K562 (cell line): ENCODE results near the gene HIGD1C. TPM values are rescaled to one million over a fixed set of nuclear protein-coding genes. Genes with fewer than 3 reads are reported as not detected.

Experiments used
- ATF3 ChIP-seq, 2 experiments: fragments of 450-650 bp in 1 of 2; sonication (generic) in 1 of 2; formaldehyde crosslinking in 1 of 2; IDR thresholded peaks in 1 of 2; conservative IDR thresholded peaks in 1 of 2; 2 replicates each; pipeline versions ENCODE4 v1.6.1 to v1.8.1; 2016 to 2023; ENCODE audit warnings: mild to moderate bottlenecking in 2 of 2, moderate library complexity in 2 of 2, inconsistent platforms in 1 of 2, missing genetic modification reagents in 1 of 2
- DMBX1 ChIP-seq: fragments of 250-450 bp; sonication (Bioruptor Pico); IDR thresholded peaks from 2 replicates; pipeline ENCODE4 v1.8.0; 2022; ENCODE audit warnings: inconsistent platforms, mild to moderate bottlenecking, moderate library complexity, borderline replicate concordance
- EP400 ChIP-seq: fragments of 450-650 bp; IDR thresholded peaks from 2 replicates; pipeline ENCODE4 v1.6.1; 2017; ENCODE audit warnings: antibody characterized with exemption, mild to moderate bottlenecking, moderate library complexity
- FOXK2 ChIP-seq, 2 experiments: fragments of 450-650 bp; IDR thresholded peaks in 1 of 2; conservative IDR thresholded peaks in 1 of 2; 2 replicates each; pipeline ENCODE4 v1.6.1; 2016; ENCODE audit warnings: low read depth in 2 of 2, mild to moderate bottlenecking in 1 of 2
- KLF16 ChIP-seq: IDR thresholded peaks from 2 replicates; pipeline ENCODE4 v1.6.1; 2016; ENCODE audit warnings: antibody characterized with exemption
- MEF2A ChIP-seq: IDR thresholded peaks from 2 replicates; pipeline ENCODE4 v1.6.1; 2011; ENCODE audit warnings: low read depth, mild to moderate bottlenecking, low read length, moderate library complexity; ENCODE audit not compliant: control insufficient read depth
- MYC ChIP-seq, 2 experiments: fragments of 250-450 bp in 1 of 2; sonication (Bioruptor Pico) in 1 of 2; IDR thresholded peaks; 2 replicates each; pipeline versions ENCODE4 v1.5.1 to v1.6.1; 2012 to 2021; ENCODE audit warnings: low read depth in 2 of 2, borderline replicate concordance in 1 of 2, improper control_type of control experiment in 1 of 2, low read length in 1 of 2, mild to moderate bottlenecking in 1 of 2, moderate library complexity in 1 of 2
- STAT5A ChIP-seq: IDR thresholded peaks from 2 replicates; pipeline ENCODE4 v1.6.1; 2012; ENCODE audit warnings: low read length, inconsistent platforms, borderline replicate concordance
- TCF3 ChIP-seq: sonication (generic); formaldehyde crosslinking; IDR thresholded peaks from 2 replicates; pipeline ENCODE4 v1.4.0; 2020; ENCODE audit warnings: mild to moderate bottlenecking, missing genetic modification reagents
- TFE3 ChIP-seq: fragments of 450-650 bp; formaldehyde crosslinking; IDR thresholded peaks from 2 replicates; pipeline ENCODE4 v1.4.0; 2020; ENCODE audit warnings: mild to moderate bottlenecking, mixed read lengths
- ZBTB17 ChIP-seq: fragments of 450-650 bp; formaldehyde crosslinking; IDR thresholded peaks from 2 replicates; pipeline ENCODE4 v1.4.0; 2020; ENCODE audit warnings: mild to moderate bottlenecking
- ZEB2 ChIP-seq: fragments of 450-650 bp; IDR thresholded peaks from 2 replicates; pipeline ENCODE4 v1.6.1; 2016
- ZNF311 ChIP-seq: fragments of 250-450 bp; sonication (Bioruptor Pico); IDR thresholded peaks from 2 replicates; pipeline ENCODE4 v1.4.0; 2020; ENCODE audit warnings: mild to moderate bottlenecking, moderate library complexity
- ZNF449 ChIP-seq: fragments of 250-450 bp; sonication (Bioruptor Pico); IDR thresholded peaks from 2 replicates; pipeline ENCODE4 v1.8.0; 2022; ENCODE audit warnings: moderate library complexity, mild to moderate bottlenecking, inconsistent platforms
- ZNF695 ChIP-seq: fragments of 450-650 bp; formaldehyde crosslinking; IDR thresholded peaks from 2 replicates; pipeline ENCODE4 v1.4.0; 2020; ENCODE audit warnings: mild to moderate bottlenecking, moderate library complexity
- ZNF717 ChIP-seq: fragments of 250-450 bp; sonication (Bioruptor Pico); IDR thresholded peaks from 2 replicates; pipeline ENCODE4 v1.5.0; 2021
- ZNF77 ChIP-seq: fragments of 250-450 bp; sonication (Bioruptor Pico); IDR thresholded peaks from 2 replicates; pipeline ENCODE4 v1.5.0; 2020
- polyA plus RNA-seq, 8 experiments: library from polyadenylated mRNA; depleted of rRNA in 4 of 8; stranded (reverse) in 5 of 8; unstranded in 3 of 8; fragments of >200 nt; fragmentation: Nextera tagmentation in 2 of 8; fragmentation: Illumina TruSeq in 1 of 8; extraction: Ambion mirVana in 2 of 8; extraction: Trizol in 1 of 8; gene quantifications; 2 replicates each; pipeline versions ENCODE4 v1.2.1 to v1.2.3, GENCODE V29; 2011 to 2014; ENCODE audit warnings: inconsistent platforms in 1 of 8, missing spikeins in 1 of 8
- total RNA-seq, 7 experiments: library from RNA; depleted of rRNA in 6 of 7; stranded (reverse); fragments of >200 nt in 6 of 7; fragmentation: Illumina TruSeq in 2 of 7; extraction: Trizol in 2 of 7; gene quantifications; 2 replicates each; pipeline versions ENCODE4 v1.2.1 to v1.2.3, GENCODE V29; 2011 to 2021; ENCODE audit warnings: low replicate concordance in 1 of 7
- TF ChIP-seq, protein P1 (sequence below), 2 experiments: fragments of 250-450 bp in 1 of 2; fragments of 450-650 bp in 1 of 2; sonication (Bioruptor Pico) in 1 of 2; IDR thresholded peaks; 2 replicates each; pipeline versions ENCODE4 v1.6.1 to v1.8.0; 2016 to 2021; ENCODE audit warnings: mild to moderate bottlenecking in 2 of 2, moderate library complexity in 2 of 2, missing compliant biosample characterization in 1 of 2, missing genetic modification characterization in 1 of 2
- TF ChIP-seq, protein P2 (sequence below): fragments of 200-800 bp; sonication (Bioruptor generic); IDR thresholded peaks from 2 replicates; pipeline ENCODE4 v1.6.1; 2017; ENCODE audit warnings: missing genetic modification characterization, missing compliant biosample characterization
- TF ChIP-seq, protein P3 (sequence below): sonication (generic); formaldehyde crosslinking; IDR thresholded peaks from 2 replicates; pipeline ENCODE4 v1.9.0; 2022; ENCODE audit warnings: mild to moderate bottlenecking, missing genetic modification reagents

Gene HIGD1C
- total and polyA plus RNA-seq, 9 of the 15 experiments (the other 6 are each of a cell fraction or from before 2014, with no cell fraction given), result not detected

DNA sequence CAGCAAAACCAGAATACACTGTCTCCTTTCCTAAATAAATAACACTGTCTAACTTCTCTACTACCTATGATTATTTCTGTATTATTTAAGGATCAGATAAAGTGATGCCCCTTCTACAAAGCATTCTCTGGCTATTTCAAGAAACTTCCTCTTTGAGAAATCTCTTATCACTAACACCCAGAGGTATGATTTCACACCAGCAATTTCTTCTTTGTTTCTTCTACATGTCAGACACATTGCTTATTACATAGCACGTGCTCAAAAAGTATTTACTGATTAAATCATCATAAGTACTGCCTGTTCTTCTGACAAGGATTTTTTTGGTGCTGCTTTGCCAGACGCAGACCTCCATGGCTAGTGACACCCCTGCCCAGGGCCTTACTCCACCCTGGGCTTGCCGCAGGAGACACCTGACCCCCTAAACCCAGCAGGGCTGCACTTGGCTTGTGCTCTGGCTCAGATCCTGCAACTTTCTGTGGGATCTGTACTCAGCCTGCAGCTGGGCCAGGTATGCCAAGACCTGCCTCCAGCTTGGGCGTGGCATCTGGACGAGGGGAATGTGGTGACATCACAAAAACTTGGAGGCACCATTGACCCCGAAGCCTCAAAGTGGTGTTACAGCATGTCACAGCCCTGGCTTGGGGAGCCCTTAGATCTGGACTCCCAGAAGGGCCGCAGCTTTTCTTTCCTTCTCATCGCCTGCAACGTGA is 15.4 kb upstream of the HIGD1C start (continued):
- TF ChIP-seq, protein P1, sequence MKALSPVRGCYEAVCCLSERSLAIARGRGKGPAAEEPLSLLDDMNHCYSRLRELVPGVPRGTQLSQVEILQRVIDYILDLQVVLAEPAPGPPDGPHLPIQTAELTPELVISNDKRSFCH (CRISPR knock-in tag; IDR thresholded peaks at IDR 0.05), result no peak
- TF ChIP-seq, protein P1 (tag; IDR thresholded peaks at IDR 0.05), result no peak
- peak; percentile 9; the same call in 1 of the 2 replicates for TF ChIP-seq STAT5A
- TF ChIP-seq MYC (IDR thresholded peaks at IDR 0.05; ENCODE audit: low read depth, low read length), result peak; percentile 79
- no peak for TF ChIP-seq MYC (CRISPR knock-in tag; IDR thresholded peaks at IDR 0.05; ENCODE audit: borderline replicate concordance, low read depth)
- no peak for TF ChIP-seq ZNF695 (CRISPR knock-in tag)
- no peak for TF ChIP-seq TFE3 (CRISPR knock-in tag)
- TF ChIP-seq ZNF77 (CRISPR knock-in tag), result no peak
- peak; percentile 71; the same call in 1 of the 2 replicates for TF ChIP-seq TCF3
- TF ChIP-seq ZNF717 (CRISPR knock-in tag), result no peak
- no peak for TF ChIP-seq ZNF311 (CRISPR knock-in tag)
- 0 out of 2 replicates have a peak, but pooled peaks have one; percentile 27 for TF ChIP-seq EP400
- 0 out of 2 replicates have a peak, but pooled peaks have one; percentile 36 for TF ChIP-seq KLF16
- TF ChIP-seq ZNF449 (CRISPR knock-in tag), result no peak
- TF ChIP-seq MEF2A, result no peak
- no peak for TF ChIP-seq ZBTB17 (CRISPR knock-in tag)
- TF ChIP-seq, protein P2, sequence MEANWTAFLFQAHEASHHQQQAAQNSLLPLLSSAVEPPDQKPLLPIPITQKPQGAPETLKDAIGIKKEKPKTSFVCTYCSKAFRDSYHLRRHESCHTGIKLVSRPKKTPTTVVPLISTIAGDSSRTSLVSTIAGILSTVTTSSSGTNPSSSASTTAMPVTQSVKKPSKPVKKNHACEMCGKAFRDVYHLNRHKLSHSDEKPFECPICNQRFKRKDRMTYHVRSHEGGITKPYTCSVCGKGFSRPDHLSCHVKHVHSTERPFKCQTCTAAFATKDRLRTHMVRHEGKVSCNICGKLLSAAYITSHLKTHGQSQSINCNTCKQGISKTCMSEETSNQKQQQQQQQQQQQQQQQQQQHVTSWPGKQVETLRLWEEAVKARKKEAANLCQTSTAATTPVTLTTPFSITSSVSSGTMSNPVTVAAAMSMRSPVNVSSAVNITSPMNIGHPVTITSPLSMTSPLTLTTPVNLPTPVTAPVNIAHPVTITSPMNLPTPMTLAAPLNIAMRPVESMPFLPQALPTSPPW (CRISPR knock-in tag), result peak; percentile 40; the same call in 1 of the 2 replicates
- peak; percentile 60; the same call in 1 of the 2 replicates for TF ChIP-seq ATF3 (IDR thresholded peaks at IDR 0.05)
- no peak for TF ChIP-seq ATF3 (CRISPR knock-in tag; conservative IDR thresholded peaks at IDR 0.05)
- no peak for TF ChIP-seq DMBX1 (CRISPR knock-in tag)
- 0 out of 4 replicates have a peak, but pooled peaks of 1 of the 2 experiments have one; percentile 16 for TF ChIP-seq FOXK2 (conservative IDR thresholded peaks at IDR 0.05 in 1 of 2, IDR thresholded peaks at IDR 0.05 in 1 of 2; ENCODE audit: low read depth in 2 of 2)
- TF ChIP-seq, protein P3, sequence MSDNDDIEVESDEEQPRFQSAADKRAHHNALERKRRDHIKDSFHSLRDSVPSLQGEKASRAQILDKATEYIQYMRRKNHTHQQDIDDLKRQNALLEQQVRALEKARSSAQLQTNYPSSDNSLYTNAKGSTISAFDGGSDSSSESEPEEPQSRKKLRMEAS (CRISPR knock-in tag), result peak; percentile 52
- 0 out of 2 replicates have a peak, but pooled peaks have one; percentile 44 for TF ChIP-seq ZEB2
